MM.1S (cell line): Measurements from ENCODE around the gene KLK1.

ENCODE experiments used
- DNase-seq: peaks from one replicate; pipeline ENCODE4 v3.0.0-alpha.2; 2015
- H2AFZ ChIP-seq: fragments of 300-600 bp; sonication (generic); 2 replicates; pipeline ENCODE4 v1.6.0; 2016; ENCODE audit warnings: antibody characterized with exemption, low read length
- H3F3A ChIP-seq: fragments of 300-600 bp; sonication (generic); 2 replicates; pipeline ENCODE4 v1.6.1; 2016; ENCODE audit warnings: mild to moderate bottlenecking, antibody characterized with exemption, low read length, moderate library complexity, mixed read lengths; ENCODE audit not compliant: insufficient read depth
- H3K27ac ChIP-seq: fragments of 300-600 bp; sonication (generic); 2 replicates; pipeline ENCODE4 v1.5.1; 2016; ENCODE audit warnings: mild to moderate bottlenecking, low read length
- H3K27me3 ChIP-seq: fragments of 300-600 bp; sonication (generic); replicated peaks from 2 replicates; pipeline ENCODE4 v1.6.0; 2016; ENCODE audit warnings: low read length; ENCODE audit not compliant: insufficient read depth
- H3K36me3 ChIP-seq: fragments of 300-600 bp; sonication (generic); replicated peaks from 2 replicates; pipeline ENCODE4 v1.6.1; 2016; ENCODE audit warnings: mild to moderate bottlenecking, low read length, mixed read lengths; ENCODE audit not compliant: insufficient read depth
- H3K4me1 ChIP-seq: fragments of 300-600 bp; sonication (generic); 2 replicates; pipeline ENCODE4 v1.6.1; 2016; ENCODE audit warnings: low read length, mixed read lengths
- H3K4me2 ChIP-seq: fragments of 300-600 bp; sonication (generic); 2 replicates; pipeline ENCODE4 v1.6.0; 2016; ENCODE audit warnings: low read depth, low read length
- H3K4me3 ChIP-seq: fragments of 300-600 bp; sonication (generic); 2 replicates; pipeline ENCODE4 v1.5.1; 2016; ENCODE audit warnings: low read length, mixed read lengths
- H3K79me2 ChIP-seq: fragments of 300-600 bp; sonication (generic); 2 replicates; pipeline ENCODE4 v1.6.1; 2016; ENCODE audit warnings: mixed run types, low read length, mixed read lengths
- H3K9ac ChIP-seq: fragments of 300-600 bp; sonication (generic); 2 replicates; pipeline ENCODE4 v1.6.1; 2016; ENCODE audit warnings: low read length, mixed read lengths
- H3K9me2 ChIP-seq: fragments of 300-600 bp; sonication (generic); replicated peaks from 2 replicates; pipeline ENCODE4 v1.6.1; 2016; ENCODE audit warnings: mild to moderate bottlenecking, low read length, mixed read lengths; ENCODE audit not compliant: insufficient read depth
- H3K9me3 ChIP-seq: fragments of 300-600 bp; sonication (generic); replicated peaks from 2 replicates; pipeline ENCODE4 v1.6.1; 2016; ENCODE audit warnings: mild to moderate bottlenecking, low read length, mixed read lengths; ENCODE audit not compliant: insufficient read depth
- H4K20me1 ChIP-seq: fragments of 300-600 bp; sonication (generic); 2 replicates; pipeline ENCODE4 v1.6.1; 2016; ENCODE audit warnings: mild to moderate bottlenecking, low read length, moderate library complexity, mixed read lengths; ENCODE audit not compliant: insufficient read depth
- EZH2 ChIP-seq: fragments of 300-600 bp; sonication (generic); optimal IDR thresholded peaks from 2 replicates; pipeline ENCODE3; 2017; ENCODE audit warnings: low read depth, mild to moderate bottlenecking, antibody characterized with exemption, low read length, mixed read lengths
- EZH2phosphoT487 ChIP-seq: fragments of 300-600 bp; sonication (generic); IDR thresholded peaks from 2 replicates; pipeline ENCODE4 v1.6.1; 2018; ENCODE audit warnings: antibody characterized with exemption, low read length
- TF ChIP-seq, protein P1 (sequence below): fragments of 300-600 bp; sonication (generic); IDR thresholded peaks from 2 replicates; pipeline ENCODE4 v1.5.1; 2016; ENCODE audit warnings: antibody characterized with exemption, low read length, mixed read lengths

Gene KLK1

DNA sequence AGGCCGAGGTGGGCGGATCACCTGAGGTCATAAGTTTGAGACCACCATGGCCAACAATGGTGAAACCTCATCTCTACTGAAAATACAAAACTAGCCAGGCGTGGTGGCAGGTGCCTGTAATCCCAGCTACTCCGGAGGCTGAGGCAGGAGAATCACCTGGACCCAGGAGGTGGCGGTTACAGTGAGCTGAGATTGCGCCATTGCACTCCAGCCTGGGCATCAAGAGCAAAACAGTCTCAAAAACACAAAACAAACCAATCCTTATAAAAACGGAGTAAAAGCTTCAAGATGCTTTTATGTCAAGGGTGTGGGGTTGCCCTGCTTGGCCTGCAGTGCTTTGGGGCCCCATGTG lies 26.2 kb downstream of the KLK1 start:
- DNase-seq: no peak
- Histone ChIP-seq H3K9me2 (no peaks in the 10 kb centered on the region), H3K9ac (no peak overlapping the region), H3K36me3 (0 out of 2 replicates have a peak, but pooled peaks cover 5% of the 10 kb centered on the region), H3K4me2 (no peak overlapping the region), H3K27me3 (no peaks in the 10 kb centered on the region), H3K4me1 (peaks cover 11% of the 10 kb centered on the region), H4K20me1 (peaks cover 34% of the 10 kb centered on the region), H3K4me3 (no peak overlapping the region), H3K79me2 (peaks cover 26% of the 10 kb centered on the region), H3K9me3 (no peaks in the 10 kb centered on the region), H3K27ac (no peak overlapping the region), H3F3A (peaks cover 32% of the 10 kb centered on the region), H2AFZ (no peak overlapping the region)
- TF ChIP-seq EZH2phosphoT487 (no peak), EZH2 (no peak)
- TF ChIP-seq, protein P1, sequence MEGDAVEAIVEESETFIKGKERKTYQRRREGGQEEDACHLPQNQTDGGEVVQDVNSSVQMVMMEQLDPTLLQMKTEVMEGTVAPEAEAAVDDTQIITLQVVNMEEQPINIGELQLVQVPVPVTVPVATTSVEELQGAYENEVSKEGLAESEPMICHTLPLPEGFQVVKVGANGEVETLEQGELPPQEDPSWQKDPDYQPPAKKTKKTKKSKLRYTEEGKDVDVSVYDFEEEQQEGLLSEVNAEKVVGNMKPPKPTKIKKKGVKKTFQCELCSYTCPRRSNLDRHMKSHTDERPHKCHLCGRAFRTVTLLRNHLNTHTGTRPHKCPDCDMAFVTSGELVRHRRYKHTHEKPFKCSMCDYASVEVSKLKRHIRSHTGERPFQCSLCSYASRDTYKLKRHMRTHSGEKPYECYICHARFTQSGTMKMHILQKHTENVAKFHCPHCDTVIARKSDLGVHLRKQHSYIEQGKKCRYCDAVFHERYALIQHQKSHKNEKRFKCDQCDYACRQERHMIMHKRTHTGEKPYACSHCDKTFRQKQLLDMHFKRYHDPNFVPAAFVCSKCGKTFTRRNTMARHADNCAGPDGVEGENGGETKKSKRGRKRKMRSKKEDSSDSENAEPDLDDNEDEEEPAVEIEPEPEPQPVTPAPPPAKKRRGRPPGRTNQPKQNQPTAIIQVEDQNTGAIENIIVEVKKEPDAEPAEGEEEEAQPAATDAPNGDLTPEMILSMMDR: no peak

DNA sequence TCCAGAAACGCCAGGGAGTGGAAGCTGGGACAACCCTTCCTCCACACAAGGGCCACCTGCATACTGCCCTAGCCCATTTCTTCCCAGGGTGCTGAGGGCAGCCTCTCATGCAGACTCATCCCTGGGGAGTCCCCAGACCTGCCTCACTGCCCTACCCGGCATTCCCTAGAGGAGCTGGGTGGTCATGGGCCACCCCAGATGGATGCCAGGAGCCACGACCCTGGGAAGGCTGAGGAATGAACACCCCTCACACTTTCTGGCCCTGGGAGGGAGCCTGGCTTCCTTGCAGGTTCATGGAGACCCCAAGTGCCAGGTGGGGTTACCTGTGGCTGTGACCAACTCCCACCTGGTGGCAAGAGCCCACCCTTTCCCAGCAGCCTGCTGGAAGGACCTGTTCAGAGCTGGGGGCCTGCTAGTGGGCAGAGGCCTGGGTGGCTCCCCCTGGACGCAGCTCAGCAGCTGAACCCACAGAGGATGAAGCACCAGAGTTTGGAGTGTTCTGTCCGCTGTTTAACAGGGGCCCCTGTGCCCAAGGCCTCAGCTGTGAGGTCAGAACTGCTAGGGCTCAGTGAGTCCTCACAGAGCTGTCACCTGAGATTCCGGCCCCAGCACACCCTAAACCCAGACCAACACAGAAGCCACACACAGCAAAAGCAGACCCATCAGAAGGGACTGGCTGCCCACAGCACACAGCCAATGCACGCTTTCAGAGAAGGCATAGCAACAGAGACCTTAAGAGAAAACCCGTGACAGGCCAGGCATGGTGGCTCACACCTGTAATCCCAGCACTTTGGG lies 26.8 kb downstream of the KLK1 start:
- no peaks in the 10 kb centered on the region for H3K9me3 ChIP-seq
- DNase-seq: no peak
- peaks cover 11% of the 10 kb centered on the region; the same call in 1 of the 2 replicates for H3K4me1 ChIP-seq
- H3K4me2 ChIP-seq: no peak overlapping the region
- no peak for TF ChIP-seq EZH2phosphoT487
- TF ChIP-seq, protein P1: no peak
- no peak for TF ChIP-seq EZH2
- H3K27me3 ChIP-seq: no peaks in the 10 kb centered on the region
- H3K27ac ChIP-seq: no peak overlapping the region
- H3F3A ChIP-seq: peaks cover 32% of the 10 kb centered on the region
- H3K9ac ChIP-seq: no peak overlapping the region
- no peak overlapping the region for H2AFZ ChIP-seq
- peaks cover 34% of the 10 kb centered on the region for H4K20me1 ChIP-seq
- no peak overlapping the region for H3K4me3 ChIP-seq
- peaks cover 21% of the 10 kb centered on the region for H3K79me2 ChIP-seq
- no peaks in the 10 kb centered on the region for H3K9me2 ChIP-seq
- 0 out of 2 replicates have a peak, but pooled peaks cover 5% of the 10 kb centered on the region for H3K36me3 ChIP-seq

GRCh38 chr19:50796128-50796633 lies 27.4 kb downstream of the KLK1 start:
- no peak for DNase-seq
- TF ChIP-seq, protein P1: no peak
- H3K9me2 ChIP-seq: no peaks in the 10 kb centered on the region
- no peaks in the 10 kb centered on the region for H3K9me3 ChIP-seq
- no peak overlapping the region for H3K4me3 ChIP-seq
- peaks cover 18% of the 10 kb centered on the region for H3K79me2 ChIP-seq
- no peaks in the 10 kb centered on the region for H3K27me3 ChIP-seq
- 0 out of 2 replicates have a peak, but pooled peaks cover 5% of the 10 kb centered on the region for H3K36me3 ChIP-seq
- H2AFZ ChIP-seq: no peak overlapping the region
- no peak overlapping the region for H3K27ac ChIP-seq
- no peak overlapping the region for H3K4me2 ChIP-seq
- H3K9ac ChIP-seq: no peak overlapping the region
- H3F3A ChIP-seq: peaks cover 32% of the 10 kb centered on the region
- H3K4me1 ChIP-seq: peaks cover 11% of the 10 kb centered on the region; the same call in 1 of the 2 replicates
- peaks cover 33% of the 10 kb centered on the region for H4K20me1 ChIP-seq
